Measurements from ENCODE around the gene CCDC7. TPM values are rescaled to one million over a fixed set of nuclear protein-coding genes. Genes with fewer than 3 reads are reported as not detected.
"Not testable (repeated sequence)": the region's sequence is repeated elsewhere in the genome, so short reads cannot be mapped to it uniquely, and the experiment has no call there.

CCDC7 gene
- polyA plus RNA-seq, 1 experiment, result 1.9 TPM

- H3K27ac ChIP-seq (ENCODE audit: low read depth, low read length), result no peak overlapping the region
- ChIA-PET CTCF (interaction anchor here (0.7 kb wide), 1 partner anchor 715 kb away, joined by 3 read pairs; no protein-coding TSS in a partner anchor), POLR2A (no interaction called here)
- TF ChIP-seq CTCF (IDR thresholded peaks at IDR 0.05; ENCODE audit: low read depth, low read length), result no peak
- no peaks in the 10 kb centered on the region for H3K27me3 ChIP-seq (ENCODE audit: control insufficient read depth, insufficient read depth, low read length)
- no peak overlapping the region for H3K4me3 ChIP-seq (ENCODE audit: low read depth, low read length)
- DNase-seq (ENCODE audit: low read depth, low spot score), result no peak
- no peaks in the 10 kb centered on the region for H3K9me3 ChIP-seq (ENCODE audit: control insufficient read depth, insufficient read depth, low read length)
These were observed 31.6 kb downstream of the CCDC7 start for GRCh38 chr10:32477499-32477898.

GRCh38 chr10:32481606-32482005 is 35.7 kb downstream of the CCDC7 start:
- CTCF ChIA-PET, result interaction anchor here (0.6 kb wide), 2 partner anchors 57 to 238 kb away, joined by 3 to 4 read pairs; no protein-coding TSS in a partner anchor
- H3K9me3 ChIP-seq (ENCODE audit: control insufficient read depth, insufficient read depth, low read length), result no peaks in the 10 kb centered on the region
- TF ChIP-seq CTCF (IDR thresholded peaks at IDR 0.05; ENCODE audit: low read depth, low read length), result no peak
- H3K4me3 ChIP-seq (ENCODE audit: low read depth, low read length), result no peak overlapping the region
- DNase-seq (ENCODE audit: low read depth, low spot score), result no peak
- no peaks in the 10 kb centered on the region for H3K27me3 ChIP-seq (ENCODE audit: control insufficient read depth, insufficient read depth, low read length)
- POLR2A ChIA-PET, result no interaction called here
- H3K27ac ChIP-seq (ENCODE audit: low read depth, low read length), result no peak overlapping the region

GRCh38 chr10:32483019-32483502 is 37.1 kb downstream of the CCDC7 start:
- H3K27me3 ChIP-seq (ENCODE audit: control insufficient read depth, insufficient read depth, low read length); DNase-seq (ENCODE audit: low read depth, low spot score); POLR2A ChIA-PET; CTCF ChIA-PET; H3K9me3 ChIP-seq (ENCODE audit: control insufficient read depth, insufficient read depth, low read length); H3K27ac ChIP-seq (ENCODE audit: low read depth, low read length); H3K4me3 ChIP-seq (ENCODE audit: low read depth, low read length): not testable (repeated sequence)

GRCh38 chr10:32488038-32488437 is 42.1 kb downstream of the CCDC7 start:
- H3K27me3 ChIP-seq (ENCODE audit: control insufficient read depth, insufficient read depth, low read length); H3K9me3 ChIP-seq (ENCODE audit: control insufficient read depth, insufficient read depth, low read length); H3K4me3 ChIP-seq (ENCODE audit: low read depth, low read length); POLR2A ChIA-PET; DNase-seq (ENCODE audit: low read depth, low spot score); CTCF ChIA-PET; H3K27ac ChIP-seq (ENCODE audit: low read depth, low read length): not testable (repeated sequence)

- peaks cover 4% of the 10 kb centered on the region; the same call in 1 of the 2 replicates for H3K9me3 ChIP-seq (ENCODE audit: control insufficient read depth, insufficient read depth, low read length)
- no peak overlapping the region for H3K4me3 ChIP-seq (ENCODE audit: low read depth, low read length)
- H3K27ac ChIP-seq (ENCODE audit: low read depth, low read length), result no peak overlapping the region
- no peak for DNase-seq (ENCODE audit: low read depth, low spot score)
- ChIA-PET CTCF (no interaction called here), POLR2A (no interaction called here)
- TF ChIP-seq CTCF (IDR thresholded peaks at IDR 0.05; ENCODE audit: low read depth, low read length), result no peak
- H3K27me3 ChIP-seq (ENCODE audit: control insufficient read depth, insufficient read depth, low read length), result no peaks in the 10 kb centered on the region
These were observed 43.2 kb downstream of the CCDC7 start for GRCh38 chr10:32489158-32489557.

- no peak overlapping the region for H3K27ac ChIP-seq (ENCODE audit: low read depth, low read length)
- DNase-seq (ENCODE audit: low read depth, low spot score), result no peak
- peaks cover 4% of the 10 kb centered on the region; the same call in 1 of the 2 replicates for H3K9me3 ChIP-seq (ENCODE audit: control insufficient read depth, insufficient read depth, low read length)
- H3K4me3 ChIP-seq (ENCODE audit: low read depth, low read length), result no peak overlapping the region
- ChIA-PET POLR2A (no interaction called here), CTCF (no interaction called here)
- no peak for TF ChIP-seq CTCF (IDR thresholded peaks at IDR 0.05; ENCODE audit: low read depth, low read length)
- no peaks in the 10 kb centered on the region for H3K27me3 ChIP-seq (ENCODE audit: control insufficient read depth, insufficient read depth, low read length)
These were observed 44.0 kb downstream of the CCDC7 start for GRCh38 chr10:32489901-32490300.

- CTCF ChIA-PET; H3K27ac ChIP-seq (ENCODE audit: low read depth, low read length); H3K9me3 ChIP-seq (ENCODE audit: control insufficient read depth, insufficient read depth, low read length); DNase-seq (ENCODE audit: low read depth, low spot score); H3K27me3 ChIP-seq (ENCODE audit: control insufficient read depth, insufficient read depth, low read length); H3K4me3 ChIP-seq (ENCODE audit: low read depth, low read length); POLR2A ChIA-PET: not testable (repeated sequence)
These were observed 48.6 kb downstream of the CCDC7 start for GRCh38 chr10:32494562-32494961.

- H3K9me3 ChIP-seq (ENCODE audit: control insufficient read depth, insufficient read depth, low read length); H3K27ac ChIP-seq (ENCODE audit: low read depth, low read length); H3K27me3 ChIP-seq (ENCODE audit: control insufficient read depth, insufficient read depth, low read length); DNase-seq (ENCODE audit: low read depth, low spot score); H3K4me3 ChIP-seq (ENCODE audit: low read depth, low read length); CTCF ChIA-PET; POLR2A ChIA-PET: not testable (repeated sequence)
These were observed 54.2 kb downstream of the CCDC7 start for GRCh38 chr10:32500136-32500535.
